ENCODE data around the gene PCBP3. TPM values are rescaled to one million over a fixed set of nuclear protein-coding genes. Genes with fewer than 3 reads are reported as not detected.

The PCBP3 gene
- total and polyA plus RNA-seq, 10 of the 15 experiments (the other 5 are each of a cell fraction or from before 2014, with no cell fraction given), result 0.09 to 1.3 (median 0.46) TPM; not detected in 3

- TF ChIP-seq USF2 (IDR thresholded peaks at IDR 0.05; ENCODE audit: borderline replicate concordance, low read depth, low read length) (no peak), DPF2 (IDR thresholded peaks at IDR 0.05) (0 out of 2 replicates have a peak, but pooled peaks have one; percentile 29), NFYB (IDR thresholded peaks at IDR 0.05; ENCODE audit: insufficient read depth, low read depth, low read length) (peak; percentile 70; the same call in 1 of the 2 replicates), GATAD2B (conservative IDR thresholded peaks at IDR 0.05; ENCODE audit: low read depth) (peak; percentile 85), BHLHE40 (IDR thresholded peaks at IDR 0.05; ENCODE audit: borderline replicate concordance in 1 of 2, low read depth in 2 of 2, low read length in 1 of 2) (peak in 1 of 2 experiments; percentile 50; a peak in 1 of 4 replicates), SP1 (IDR thresholded peaks at IDR 0.05; ENCODE audit: low read depth, low read length) (peak; percentile 63), BACH1 (IDR thresholded peaks at IDR 0.05; ENCODE audit: borderline replicate concordance) (peak; percentile 42; the same call in 1 of the 2 replicates)
Observed at GRCh38 chr21:45643021-45643980, at the start of gene PCBP3 (continued).

All from GM12878 (cell line).